Measurements from ENCODE around the gene DAAM1. TPM values are rescaled to one million over a fixed set of nuclear protein-coding genes. Genes with fewer than 3 reads are reported as not detected.

Gene DAAM1
- total RNA-seq, 4 donors from 2014 or later = 13.5 to 72.7 (median 46.2) TPM

GRCh38 chr14:59352961-59353360 is 164.5 kb downstream of the DAAM1 start:
- no peaks in the 10 kb centered on the region for H3K27me3 ChIP-seq
- DNase-seq = no peak
- H3K27ac ChIP-seq = no peak overlapping the region
- intact Hi-C loops (cut with DNase I; ENCODE audit: low total_unique reads) = no loop called here
- no peak for TF ChIP-seq POLR2A (IDR thresholded peaks at IDR 0.05)
- TF ChIP-seq, protein P1, sequence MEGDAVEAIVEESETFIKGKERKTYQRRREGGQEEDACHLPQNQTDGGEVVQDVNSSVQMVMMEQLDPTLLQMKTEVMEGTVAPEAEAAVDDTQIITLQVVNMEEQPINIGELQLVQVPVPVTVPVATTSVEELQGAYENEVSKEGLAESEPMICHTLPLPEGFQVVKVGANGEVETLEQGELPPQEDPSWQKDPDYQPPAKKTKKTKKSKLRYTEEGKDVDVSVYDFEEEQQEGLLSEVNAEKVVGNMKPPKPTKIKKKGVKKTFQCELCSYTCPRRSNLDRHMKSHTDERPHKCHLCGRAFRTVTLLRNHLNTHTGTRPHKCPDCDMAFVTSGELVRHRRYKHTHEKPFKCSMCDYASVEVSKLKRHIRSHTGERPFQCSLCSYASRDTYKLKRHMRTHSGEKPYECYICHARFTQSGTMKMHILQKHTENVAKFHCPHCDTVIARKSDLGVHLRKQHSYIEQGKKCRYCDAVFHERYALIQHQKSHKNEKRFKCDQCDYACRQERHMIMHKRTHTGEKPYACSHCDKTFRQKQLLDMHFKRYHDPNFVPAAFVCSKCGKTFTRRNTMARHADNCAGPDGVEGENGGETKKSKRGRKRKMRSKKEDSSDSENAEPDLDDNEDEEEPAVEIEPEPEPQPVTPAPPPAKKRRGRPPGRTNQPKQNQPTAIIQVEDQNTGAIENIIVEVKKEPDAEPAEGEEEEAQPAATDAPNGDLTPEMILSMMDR (IDR thresholded peaks at IDR 0.05) = no peak
- H3K4me1 ChIP-seq = peaks cover 0 to 15% of the 10 kb centered on the region in 2 donors
- H3K9me3 ChIP-seq = no peaks in the 10 kb centered on the region
- no peak overlapping the region for H3K4me3 ChIP-seq
- H3K36me3 ChIP-seq = no peaks in the 10 kb centered on the region

GRCh38 chr14:59354666-59355065 is 166.2 kb downstream of the DAAM1 start:
- H3K4me1 ChIP-seq = peaks cover 4 to 5% of the 10 kb centered on the region in 2 donors
- DNase-seq = no peak
- no peak overlapping the region for H3K4me3 ChIP-seq
- no peaks in the 10 kb centered on the region for H3K36me3 ChIP-seq
- no peaks in the 10 kb centered on the region for H3K9me3 ChIP-seq
- TF ChIP-seq, protein P1 (IDR thresholded peaks at IDR 0.05) = no peak
- TF ChIP-seq POLR2A (IDR thresholded peaks at IDR 0.05) = no peak
- intact Hi-C loops (cut with DNase I; ENCODE audit: low total_unique reads) = no loop called here
- no peaks in the 10 kb centered on the region for H3K27me3 ChIP-seq
- H3K27ac ChIP-seq = no peak overlapping the region

DNA sequence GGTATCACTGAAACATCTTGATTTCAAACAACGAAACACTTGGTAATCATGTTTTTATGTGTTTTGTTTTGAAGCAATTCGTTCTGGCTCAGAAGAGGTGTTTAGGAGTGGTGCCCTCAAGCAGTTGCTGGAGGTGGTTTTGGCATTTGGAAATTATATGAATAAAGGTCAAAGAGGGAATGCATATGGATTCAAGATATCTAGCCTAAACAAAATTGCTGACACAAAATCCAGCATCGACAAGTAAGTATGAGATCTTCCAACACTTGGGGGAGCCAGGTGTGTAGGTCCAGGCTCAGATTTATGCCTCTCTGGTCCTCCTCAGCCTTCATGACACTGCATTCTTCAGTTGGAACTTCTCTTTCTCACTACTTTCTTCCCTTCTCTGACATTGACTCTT is 166.6 kb downstream of the DAAM1 start:
- H3K27ac ChIP-seq = no peak overlapping the region
- no peaks in the 10 kb centered on the region for H3K27me3 ChIP-seq
- no peak overlapping the region for H3K4me3 ChIP-seq
- intact Hi-C loops (cut with DNase I; ENCODE audit: low total_unique reads) = no loop called here
- H3K9me3 ChIP-seq = no peaks in the 10 kb centered on the region
- TF ChIP-seq, protein P1 (IDR thresholded peaks at IDR 0.05) = no peak
- TF ChIP-seq POLR2A (IDR thresholded peaks at IDR 0.05) = no peak
- DNase-seq = no peak
- peaks cover under 1 to 8% of the 10 kb centered on the region in 2 donors for H3K4me1 ChIP-seq
- H3K36me3 ChIP-seq = no peaks in the 10 kb centered on the region

DNA sequence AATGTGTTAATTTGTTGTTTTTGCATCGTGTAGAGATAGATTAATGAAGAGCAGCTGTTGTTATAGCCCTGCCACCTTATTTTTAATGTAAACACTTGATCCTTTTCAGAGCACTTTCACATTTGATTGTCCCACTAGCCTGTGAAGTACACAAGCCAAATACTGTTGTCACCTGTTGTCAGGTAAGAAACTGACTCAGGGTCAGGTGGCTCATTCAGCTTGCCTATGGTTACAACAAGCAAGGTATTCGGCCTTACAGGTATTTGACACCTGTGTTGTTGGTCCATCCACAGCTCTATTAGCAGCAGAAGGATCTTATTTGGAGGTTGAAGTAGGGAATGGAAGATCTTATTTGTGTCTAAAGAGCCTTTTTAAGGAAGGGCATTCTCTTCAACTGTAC is 167.8 kb downstream of the DAAM1 start:
- Histone ChIP-seq H3K9me3 (no peaks in the 10 kb centered on the region), H3K4me3 (no peak overlapping the region), H3K36me3 (no peaks in the 10 kb centered on the region), H3K27ac (no peak overlapping the region), H3K4me1 (peaks cover 0 to 19% of the 10 kb centered on the region in 2 donors), H3K27me3 (no peaks in the 10 kb centered on the region)
- no peak for DNase-seq
- TF ChIP-seq POLR2A (IDR thresholded peaks at IDR 0.05) = no peak
- TF ChIP-seq, protein P1 (IDR thresholded peaks at IDR 0.05) = no peak
- intact Hi-C loops (cut with DNase I; ENCODE audit: low total_unique reads) = no loop called here

- intact Hi-C loops (cut with DNase I; ENCODE audit: low total_unique reads) = no loop called here
- TF ChIP-seq POLR2A (IDR thresholded peaks at IDR 0.05) = no peak
- TF ChIP-seq, protein P1 (IDR thresholded peaks at IDR 0.05) = no peak
- Histone ChIP-seq H3K4me1 (peaks cover 0 to 20% of the 10 kb centered on the region in 2 donors), H3K4me3 (no peak overlapping the region), H3K27ac (no peak overlapping the region), H3K9me3 (no peaks in the 10 kb centered on the region), H3K27me3 (no peaks in the 10 kb centered on the region), H3K36me3 (no peaks in the 10 kb centered on the region)
- DNase-seq = no peak
Measured at GRCh38 chr14:59356767-59357166, 168.3 kb downstream of the DAAM1 start.

All from uterus (tissue), 4 donors.